GM18519 (cell line): ENCODE data around the gene BSDC1.
"Not testable (repeated sequence)": the region's sequence is repeated elsewhere in the genome, so short reads cannot be mapped to it uniquely, and the experiment has no call there.

Source experiments
- ATAC-seq: cut with Tn5 transposase; IDR thresholded peaks from one replicate; pipeline ENCODE4 v1.9.1; 2021; ENCODE audit warnings: mild to moderate bottlenecking, moderate library complexity; ENCODE audit not compliant: unreplicated experiment, low FRiP score

The BSDC1 gene

DNA sequence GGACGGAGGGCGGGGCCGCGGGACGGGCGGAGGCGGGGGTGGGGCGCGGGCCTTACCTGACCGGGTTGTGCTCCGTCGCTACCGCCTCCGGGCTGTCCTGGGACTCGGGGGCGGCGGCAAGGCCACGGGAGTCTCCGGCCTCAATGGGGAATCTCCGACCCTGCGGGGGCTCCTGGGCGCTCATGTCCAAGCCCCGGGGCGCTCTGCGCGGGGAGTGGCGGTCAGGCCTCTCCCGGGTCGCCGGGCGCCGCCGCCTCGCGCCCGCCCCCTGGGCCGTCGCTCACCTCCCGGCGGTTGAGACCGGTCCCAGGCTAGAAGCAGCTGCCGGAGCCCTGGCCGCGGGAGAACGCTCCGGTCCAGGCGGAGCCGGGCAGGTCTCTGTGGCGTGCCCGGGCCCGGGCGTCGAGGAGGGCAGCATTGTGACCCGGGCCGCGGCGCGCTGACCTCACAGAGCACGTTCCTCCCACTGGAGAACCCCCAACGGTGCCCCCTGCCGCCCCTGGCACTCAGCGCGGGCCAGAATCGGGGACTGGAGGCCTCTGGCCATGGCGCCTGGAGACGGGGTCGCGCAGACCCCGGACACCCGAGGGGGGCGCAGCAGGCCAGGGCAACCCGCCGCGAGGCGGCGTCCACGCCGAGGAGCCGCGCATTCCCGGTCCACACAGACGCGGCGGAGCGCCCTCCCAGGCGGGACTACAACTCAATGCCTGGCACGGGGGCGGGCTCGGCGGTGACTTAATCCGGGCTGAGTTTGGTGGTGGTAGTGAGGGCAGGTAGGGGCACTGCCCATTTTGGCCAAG lies 32.4 kb downstream of the BSDC1 start:
- no peak for ATAC-seq

DNA sequence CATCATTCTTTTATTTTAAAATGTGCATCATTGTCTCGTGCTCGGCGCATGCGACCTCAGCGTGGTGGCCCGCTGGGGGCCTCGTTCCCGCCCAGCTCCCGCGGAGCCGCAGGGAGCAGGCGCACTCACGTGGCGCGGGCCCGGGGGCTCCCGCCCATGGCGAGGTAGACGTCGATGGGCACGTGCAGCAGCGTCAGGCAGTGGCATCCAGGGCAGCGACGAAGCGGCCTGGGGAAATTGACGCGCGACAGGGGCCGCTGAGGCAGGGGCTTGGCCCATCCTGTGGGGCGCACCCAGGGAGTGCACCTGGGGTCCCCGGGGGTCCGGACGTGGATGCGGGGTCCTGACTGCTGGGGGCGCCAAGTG lies 33.0 kb downstream of the BSDC1 start:
- ATAC-seq: no peak

DNA sequence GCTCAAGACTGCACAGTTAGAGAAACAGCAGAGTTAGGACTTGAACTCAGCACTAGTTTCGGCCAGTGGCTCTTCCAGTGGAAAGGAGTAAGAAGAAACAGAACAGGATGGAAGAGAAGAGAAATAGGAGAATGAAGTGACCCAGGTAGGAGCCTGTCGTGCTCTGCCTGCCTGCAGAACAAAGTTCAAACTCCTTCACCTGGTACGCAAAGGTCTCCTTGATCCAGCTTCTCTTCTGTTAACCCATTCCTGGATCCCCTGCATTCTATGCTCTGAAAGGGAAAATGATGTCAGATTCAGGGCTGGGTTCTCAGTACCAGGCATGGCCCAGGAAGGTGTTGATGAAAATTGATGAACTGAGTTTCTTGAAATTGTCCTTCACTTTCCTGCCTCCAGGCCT lies 35.8 kb downstream of the BSDC1 start:
- ATAC-seq: no peak

DNA sequence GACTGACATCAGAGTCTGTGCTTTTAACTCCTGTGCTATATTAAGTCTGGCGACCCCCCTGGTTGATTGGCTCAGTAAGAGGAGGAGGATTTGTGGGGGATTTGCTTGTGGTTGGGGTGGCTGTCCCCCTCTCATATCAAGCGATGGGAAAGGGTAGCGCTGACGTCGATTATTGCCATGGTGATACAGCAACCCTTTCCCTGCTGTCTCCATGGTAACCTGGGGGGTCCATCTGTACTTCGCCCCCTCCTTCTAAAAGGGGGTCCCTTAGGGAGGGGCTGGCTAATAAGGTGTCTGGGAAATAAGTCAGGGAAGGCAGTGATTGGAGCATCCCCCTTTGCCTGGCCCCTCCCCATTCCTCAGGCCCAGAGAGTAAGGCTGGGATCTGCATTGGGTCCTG lies 36.6 kb downstream of the BSDC1 start:
- ATAC-seq: no peak

DNA sequence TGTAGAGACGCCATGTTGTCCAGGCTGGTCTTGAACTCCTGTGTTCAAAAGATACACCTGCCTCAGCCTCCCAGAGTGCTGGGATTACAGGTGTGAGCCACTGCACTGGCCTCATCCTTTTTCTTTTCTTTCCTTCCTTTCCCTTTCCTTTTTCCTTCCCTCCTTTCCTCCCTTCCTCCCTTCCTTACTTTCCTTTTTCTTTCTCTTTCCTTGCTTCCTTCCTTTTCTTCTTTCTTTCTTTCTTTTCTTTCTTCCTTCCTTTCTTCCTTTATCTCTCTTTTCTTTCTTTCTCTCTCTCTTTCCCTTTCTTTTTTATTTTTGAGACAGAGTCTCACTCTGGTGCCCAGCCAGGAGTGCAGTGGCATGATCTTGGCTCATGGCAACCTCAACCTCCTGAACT lies 37.8 kb downstream of the BSDC1 start:
- no peak for ATAC-seq

DNA sequence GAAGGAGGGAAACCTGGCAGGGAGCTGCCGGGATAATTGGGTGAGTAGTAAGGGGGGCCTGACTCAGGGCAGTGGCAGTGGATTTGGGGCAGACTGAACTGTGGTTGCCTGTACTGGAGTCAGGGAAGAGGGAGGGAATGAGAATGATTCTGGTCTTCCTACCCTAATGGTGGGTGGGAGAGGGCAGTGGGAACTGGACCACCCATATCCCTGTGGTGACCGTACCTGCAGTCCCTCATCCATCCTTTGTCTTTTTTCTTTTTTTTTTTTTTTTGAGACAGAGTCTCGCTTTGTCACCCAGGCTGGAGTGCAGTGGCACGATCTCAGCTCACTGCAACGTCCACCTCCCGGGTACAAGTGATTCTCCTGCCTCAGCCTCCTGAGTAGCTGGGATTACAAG lies 38.5 kb downstream of the BSDC1 start:
- not testable (repeated sequence) for ATAC-seq

DNA sequence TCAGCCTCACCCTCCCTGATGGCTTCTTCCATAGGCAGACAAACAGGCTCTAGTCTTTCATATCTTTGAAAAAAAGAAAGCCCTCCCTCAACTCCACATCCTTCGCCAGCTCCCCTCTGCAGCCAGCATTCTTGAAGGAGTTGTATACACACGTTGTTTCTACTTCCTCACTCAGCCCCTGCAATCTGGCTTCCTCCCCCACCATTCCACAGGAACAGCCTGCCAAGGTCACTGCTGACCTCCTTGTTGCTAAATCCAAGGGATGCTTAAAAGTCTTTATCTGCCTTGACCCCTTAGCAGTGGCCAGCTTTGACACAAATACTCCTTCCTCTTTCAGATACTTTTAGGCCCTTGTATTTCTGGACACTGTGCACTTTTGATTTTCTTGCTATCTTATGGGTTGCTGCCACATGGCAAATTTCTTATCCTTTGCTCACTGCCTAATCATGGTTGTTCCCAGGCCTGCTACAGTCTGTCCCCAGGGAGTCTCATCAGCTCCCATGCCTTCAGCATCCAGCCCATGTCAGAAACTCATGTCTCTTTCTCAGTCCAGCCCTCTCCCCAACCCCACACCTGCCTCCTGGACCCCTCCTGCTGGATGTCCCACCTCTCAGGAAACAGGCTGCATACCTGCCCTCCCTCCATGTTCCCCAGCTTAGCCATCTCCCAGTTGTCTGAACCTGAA lies 40.2 kb downstream of the BSDC1 start:
- no peak for ATAC-seq

DNA sequence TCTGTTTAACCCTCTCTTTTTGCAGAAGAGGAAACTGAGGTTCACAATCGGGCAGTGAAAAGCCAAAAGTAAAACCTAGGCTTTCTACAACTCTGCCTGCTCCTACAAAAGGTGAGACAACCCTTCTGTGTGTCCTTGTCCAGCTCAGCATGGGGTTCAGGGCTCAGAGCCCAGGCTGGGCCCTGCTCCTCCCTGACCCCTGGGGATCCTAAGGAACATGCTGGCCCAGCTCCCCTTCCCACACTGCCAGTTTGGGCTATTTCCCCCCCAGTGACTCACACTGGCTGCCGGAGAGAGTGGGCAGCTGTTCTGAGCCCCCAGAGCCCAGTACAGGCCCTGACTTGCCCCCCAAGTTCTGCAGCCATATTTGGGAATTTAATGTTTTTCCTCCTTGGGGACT lies 40.8 kb downstream of the BSDC1 start:
- no peak for ATAC-seq

DNA sequence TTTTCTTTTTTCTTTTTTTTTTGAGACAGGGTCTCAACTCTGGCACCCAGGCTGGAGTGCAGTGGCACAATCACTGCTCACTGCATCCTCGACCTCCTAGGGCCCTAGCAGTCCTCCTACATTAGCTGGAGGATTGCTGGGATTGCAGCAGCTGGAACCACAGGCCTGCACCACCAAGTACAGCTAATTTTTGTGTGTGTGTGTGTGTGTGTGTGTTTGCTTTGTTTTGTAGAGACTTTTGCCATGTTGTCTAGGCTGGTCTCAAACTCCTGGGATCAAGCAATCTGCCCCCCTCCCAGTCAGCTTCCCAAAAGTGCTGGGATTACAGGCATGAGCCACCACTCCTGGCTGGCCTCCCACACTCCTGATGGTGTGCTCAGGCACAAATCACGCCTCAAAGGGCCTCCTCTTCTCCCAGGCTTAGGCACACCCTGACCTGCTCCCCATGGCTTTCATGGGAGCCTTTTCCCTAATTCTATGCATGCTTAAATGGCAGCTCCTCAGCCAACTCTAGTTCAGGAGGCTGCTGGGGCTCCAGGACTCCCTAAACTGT lies 41.3 kb downstream of the BSDC1 start:
- ATAC-seq: no peak

DNA sequence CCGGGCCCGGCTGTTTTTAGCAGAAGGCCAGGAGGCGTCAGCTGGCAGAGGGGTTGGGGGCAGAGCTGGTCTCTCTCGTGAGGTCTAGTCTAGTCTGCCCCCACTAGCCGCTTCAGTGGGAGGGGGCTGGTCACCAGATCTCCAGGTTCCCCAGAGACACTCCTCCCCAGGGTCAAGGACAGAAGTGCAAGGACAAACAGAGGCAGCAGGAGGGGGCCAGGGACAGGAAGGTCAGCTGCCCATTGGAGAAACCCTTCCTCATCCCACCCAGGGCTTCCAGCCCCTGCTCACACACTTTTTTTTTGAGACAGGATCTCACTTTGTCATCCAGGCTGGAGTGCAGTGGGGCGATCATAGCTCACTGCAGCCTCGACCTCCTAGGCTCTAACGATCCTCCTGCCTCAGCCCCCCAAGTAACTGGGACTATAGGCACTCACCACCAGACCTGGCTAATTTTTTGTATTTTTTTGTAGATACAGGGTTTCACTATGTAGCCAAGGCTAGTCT lies 41.9 kb downstream of the BSDC1 start:
- ATAC-seq: no peak

DNA sequence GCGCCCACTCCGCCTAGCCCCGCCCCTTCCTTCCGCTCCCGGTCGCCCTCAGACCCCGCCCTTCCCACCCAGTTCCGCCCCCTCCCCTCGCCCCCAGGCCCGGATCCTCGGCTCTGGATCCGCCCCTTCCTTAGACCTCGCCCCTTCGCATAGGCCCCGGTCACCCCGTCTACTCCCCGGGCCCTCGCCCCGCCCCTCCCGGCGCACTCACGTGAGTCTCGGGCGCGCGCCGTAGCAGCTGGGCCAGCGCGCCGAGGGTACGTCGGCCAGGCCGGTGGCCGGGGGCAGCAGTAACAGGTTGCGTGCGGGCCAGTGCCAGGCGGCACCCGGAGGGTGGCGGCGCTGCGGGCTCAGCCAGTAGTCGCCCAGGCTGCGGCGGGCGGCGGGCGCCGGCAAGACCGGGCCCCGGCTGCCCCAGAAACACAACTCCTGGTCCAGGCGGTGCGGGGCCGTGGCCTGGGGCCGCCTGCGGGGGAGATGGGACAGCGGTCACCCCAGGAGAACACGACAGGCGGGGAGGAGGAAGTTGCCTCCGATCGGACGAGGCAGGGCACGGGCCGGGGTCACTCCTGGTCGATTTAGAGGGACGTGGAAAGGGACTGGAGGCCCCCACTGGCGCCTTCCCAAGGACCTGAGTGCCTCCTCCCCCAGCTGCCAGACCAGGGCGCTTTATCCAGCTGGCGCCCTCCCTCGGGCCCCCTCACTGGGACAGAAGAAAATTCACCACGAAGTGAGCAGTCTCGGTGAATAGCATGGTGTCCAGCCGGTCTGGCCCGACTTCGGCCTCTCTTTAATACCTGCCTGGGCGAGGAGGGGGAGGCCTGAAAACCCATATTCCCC lies 42.6 kb downstream of the BSDC1 start:
- ATAC-seq: peak; percentile 61

DNA sequence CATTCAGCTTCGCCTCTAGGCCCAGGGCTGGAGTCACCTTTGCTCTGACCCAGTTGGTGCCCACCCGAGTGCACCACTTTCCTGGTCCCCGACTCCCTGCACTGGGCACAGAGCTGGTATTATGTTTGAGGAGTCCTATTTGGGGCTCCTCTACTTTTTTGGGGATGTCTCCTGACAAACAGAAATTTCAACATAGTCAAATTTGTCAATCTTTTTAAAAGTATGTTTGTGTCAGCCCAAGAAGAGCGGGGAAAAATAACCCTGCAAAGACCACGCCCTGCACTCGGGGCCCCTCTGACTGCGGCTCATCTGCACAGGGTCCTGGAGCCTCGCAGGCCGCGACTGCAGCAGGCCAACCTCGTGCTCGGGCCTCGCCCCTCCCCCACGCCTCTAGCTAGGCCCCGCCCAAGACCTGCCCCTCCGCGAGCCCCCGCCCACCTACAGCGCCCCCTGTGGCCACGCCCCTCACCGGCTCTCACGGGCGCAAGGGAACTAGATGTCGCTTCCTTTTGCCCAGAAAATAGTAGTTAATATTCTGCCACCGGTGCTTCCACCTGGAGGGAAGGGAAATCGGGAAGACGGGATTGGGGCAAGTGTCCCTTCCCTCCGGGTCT lies 43.3 kb downstream of the BSDC1 start:
- peak; percentile 10 for ATAC-seq

DNA sequence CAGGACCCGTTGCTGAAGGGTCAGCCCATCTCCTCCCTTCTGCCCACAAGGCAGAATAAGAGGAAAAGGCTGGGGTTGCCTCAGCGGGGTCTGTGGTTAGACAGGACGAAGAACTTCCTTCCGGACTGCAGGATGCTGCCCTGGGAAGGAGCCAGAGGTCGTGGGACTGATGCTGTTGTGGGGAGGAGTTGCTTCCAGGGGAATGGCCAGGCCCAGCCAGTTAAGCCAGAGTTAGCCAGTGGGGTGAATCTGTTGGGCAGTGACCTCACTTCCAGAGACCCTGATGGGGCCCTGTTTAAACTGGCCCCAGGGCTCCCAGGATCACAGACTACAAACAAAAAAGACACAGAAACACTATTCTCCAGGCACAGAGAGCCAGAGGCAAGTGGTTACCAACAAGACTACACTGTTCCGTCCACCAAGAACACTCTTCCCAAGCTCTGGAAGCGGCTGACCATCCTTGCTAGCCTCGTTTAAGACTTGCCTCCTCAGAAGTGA lies 45.0 kb downstream of the BSDC1 start:
- ATAC-seq: no peak

DNA sequence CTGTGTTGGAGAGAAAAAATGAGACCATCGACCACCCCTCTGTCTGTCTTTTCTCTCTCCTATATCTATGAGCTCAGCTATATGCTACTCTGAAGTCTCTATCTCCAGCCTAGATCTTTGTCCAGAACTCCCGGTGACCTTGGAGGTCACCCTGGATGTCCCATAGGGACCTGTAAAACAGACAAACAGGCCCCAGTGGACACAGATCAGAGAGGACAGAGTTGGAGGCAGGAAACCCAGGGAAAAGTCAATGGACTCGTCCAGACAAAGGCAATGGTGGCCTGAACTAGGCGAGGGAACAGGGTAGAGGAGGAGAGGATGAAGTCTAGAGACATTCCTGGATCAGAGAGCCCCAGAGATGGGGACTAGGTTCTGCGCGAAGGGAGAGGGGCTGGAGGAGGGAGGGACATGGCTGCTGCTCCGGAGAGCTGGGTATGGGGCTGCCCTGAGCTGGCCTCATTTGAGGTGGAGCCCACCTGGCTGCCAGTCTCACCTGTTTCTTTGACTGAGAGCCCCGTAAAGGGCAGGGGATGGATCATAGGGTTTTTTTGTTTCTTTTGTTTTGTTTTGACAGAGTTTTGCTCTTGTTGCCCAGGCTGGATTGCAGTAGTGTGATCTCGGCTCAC lies 47.6 kb downstream of the BSDC1 start:
- no peak for ATAC-seq

DNA sequence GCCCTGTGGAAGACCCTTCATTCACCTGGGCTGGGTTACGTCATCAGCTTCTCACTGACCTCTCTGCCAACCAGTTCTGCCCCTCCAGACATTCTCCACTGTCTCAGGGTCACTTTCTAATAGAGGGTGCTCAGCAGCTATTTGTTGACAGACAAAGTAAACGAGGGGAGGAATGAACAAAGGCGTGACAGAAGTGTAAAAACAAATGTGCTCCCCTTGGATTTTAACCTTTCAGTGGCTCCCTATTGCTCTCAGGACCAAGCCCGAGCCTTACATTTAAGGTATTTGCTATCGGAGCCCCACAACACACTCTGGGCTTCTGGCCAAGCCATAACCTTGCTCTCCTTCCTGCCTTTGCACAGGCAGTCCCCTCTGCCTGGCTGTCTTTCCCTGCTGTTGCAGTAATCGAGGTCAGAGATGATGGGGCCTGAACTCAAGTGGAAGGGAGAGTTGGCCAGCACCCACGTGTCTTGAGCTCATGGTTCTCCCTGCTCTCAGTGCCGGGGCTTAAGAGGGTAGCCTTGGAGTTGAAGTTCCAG lies 48.9 kb downstream of the BSDC1 start:
- ATAC-seq: no peak

DNA sequence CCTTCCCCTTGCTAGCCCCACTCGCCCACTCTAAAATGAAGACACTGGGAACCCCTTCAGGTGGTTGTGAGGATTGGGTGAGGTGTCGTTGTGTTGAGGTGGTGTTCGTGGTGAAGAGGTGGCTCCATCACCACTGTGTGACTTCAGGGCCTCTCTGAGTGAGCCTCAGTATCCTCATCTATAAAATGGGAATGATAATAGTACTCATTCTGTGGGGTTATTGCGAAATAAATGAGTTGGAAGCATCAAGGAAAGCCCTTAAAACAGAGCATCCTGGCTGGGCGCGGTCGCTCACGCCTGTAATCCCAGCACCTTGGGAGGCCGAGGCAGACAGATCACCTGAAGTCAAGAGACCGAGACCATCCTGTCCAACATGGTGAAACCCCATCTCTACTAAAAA lies 51.5 kb downstream of the BSDC1 start:
- no peak for ATAC-seq

DNA sequence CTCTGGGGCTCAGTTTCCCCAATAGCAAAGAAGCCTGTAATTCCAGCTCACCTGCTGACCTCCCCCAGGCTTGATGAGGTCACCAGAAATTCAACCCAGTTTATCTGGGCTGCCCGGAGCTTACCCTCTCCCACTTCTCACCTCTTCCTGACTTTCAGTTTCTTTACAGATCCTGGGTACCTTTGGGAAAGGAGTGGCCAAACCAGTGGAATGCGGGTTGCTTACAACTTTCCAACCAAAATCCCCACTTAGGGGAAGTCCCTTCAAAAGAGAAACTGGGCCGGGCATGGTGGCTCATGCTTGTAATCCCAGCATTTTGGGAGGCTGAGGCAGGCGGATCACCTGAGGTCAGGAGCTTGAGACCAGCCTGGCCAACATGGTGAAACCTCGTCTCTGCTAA lies 52.3 kb downstream of the BSDC1 start:
- ATAC-seq: no peak

DNA sequence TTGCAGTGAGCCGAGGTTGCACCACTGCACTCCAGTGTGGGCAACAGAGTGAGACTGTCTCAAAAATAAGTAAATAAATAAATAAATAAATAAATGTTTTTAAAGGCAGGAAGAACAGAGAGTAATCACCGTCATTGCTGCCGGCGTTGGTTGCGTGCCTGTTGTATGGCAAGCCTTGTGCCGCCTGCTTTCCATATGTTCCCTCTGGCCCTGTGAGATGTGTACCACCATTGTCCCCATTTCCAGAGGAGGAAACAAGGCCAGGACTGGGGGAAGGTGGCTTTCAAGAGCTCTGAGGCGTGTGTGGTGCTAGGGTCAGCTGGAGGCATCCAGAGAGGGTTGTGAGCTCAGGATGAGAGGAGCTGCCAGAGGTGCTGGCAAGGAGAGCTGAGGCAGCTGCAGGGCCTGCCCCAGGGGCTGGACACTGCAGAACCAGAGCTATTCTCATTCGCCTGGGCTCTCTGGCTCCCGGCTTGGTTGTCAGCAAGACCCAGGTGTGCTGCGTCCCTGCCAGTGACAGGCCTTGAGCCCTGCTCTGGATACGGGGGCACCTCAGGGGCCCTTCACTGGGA lies 53.0 kb downstream of the BSDC1 start:
- no peak for ATAC-seq

DNA sequence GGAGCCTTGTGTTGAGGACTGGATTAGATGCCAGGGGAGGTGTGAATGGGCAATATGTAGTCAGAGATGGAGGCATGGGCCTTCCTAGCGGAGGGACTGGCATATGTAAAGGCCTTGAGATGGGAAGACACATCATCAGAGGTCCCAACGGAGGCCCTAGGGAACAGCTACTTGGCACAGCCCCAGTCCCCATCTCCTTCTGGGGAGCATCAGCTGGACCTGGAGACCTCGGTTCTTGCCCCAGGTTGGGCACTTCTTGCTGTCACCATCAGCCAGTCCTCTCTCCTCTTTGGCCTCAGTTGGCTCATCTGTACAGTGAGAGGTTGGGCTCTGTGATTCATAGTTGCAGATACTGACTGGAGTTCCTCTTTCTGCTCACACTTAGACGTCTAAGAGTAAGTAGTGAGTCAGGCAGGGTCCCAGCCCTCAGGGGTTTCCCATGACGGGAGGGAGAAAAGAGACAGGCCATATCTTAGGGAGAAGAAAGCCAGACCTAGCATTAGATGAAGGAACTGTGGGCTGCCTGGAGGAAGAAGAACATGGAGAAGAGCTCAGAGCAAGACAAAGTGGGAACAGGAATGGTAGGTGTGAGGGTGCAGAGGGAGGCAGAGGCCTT lies 54.8 kb downstream of the BSDC1 start:
- no peak for ATAC-seq
